Prostate gland (tissue), 2 donors: ENCODE measurements around the gene IL11. TPM values are rescaled to one million over a fixed set of nuclear protein-coding genes. Genes with fewer than 3 reads are reported as not detected.

Experiments
- DNase-seq: peaks from one replicate; pipeline ENCODE4 v3.0.0-alpha.2; 2019; ENCODE audit warnings: low spot score
- H3K27ac ChIP-seq, 2 donors: fragments of 200-600 bp; sonication (generic); 2 replicates each; pipeline ENCODE4 v1.5.1; 2017 to 2019
- H3K27me3 ChIP-seq: fragments of 200-600 bp; sonication (generic); replicated peaks from 2 replicates; pipeline ENCODE4 v1.5.1; 2019; ENCODE audit not compliant: insufficient read depth
- H3K36me3 ChIP-seq, 2 donors: fragments of 200-600 bp; sonication (generic); 1 replicate in 1 of 2; 2 replicates in 1 of 2; pipeline versions ENCODE4 v1.5.1 to v1.8.1; 2017 to 2019
- H3K4me1 ChIP-seq: fragments of 200-600 bp; sonication (generic); replicated peaks from 2 replicates; pipeline ENCODE4 v1.5.1; 2019
- H3K4me3 ChIP-seq, 2 donors: fragments of 200-600 bp; sonication (generic); 2 replicates each; pipeline ENCODE4 v1.5.1; 2017 to 2019
- H3K9me3 ChIP-seq: fragments of 200-600 bp; sonication (generic); 2 replicates; pipeline ENCODE4 v1.5.1; 2017
- CTCF ChIP-seq, 4 experiments: fragments of 200-600 bp in 2 of 4; fragments of 450-650 bp in 2 of 4; sonication (generic) in 2 of 4; IDR thresholded peaks; 1 replicate in 3 of 4; 2 replicates in 1 of 4; pipeline ENCODE4 v1.5.1; 2016 to 2019; ENCODE audit warnings: antibody characterized with exemption in 4 of 4, mild to moderate bottlenecking in 2 of 4, moderate library complexity in 2 of 4
- POLR2A ChIP-seq: fragments of 450-650 bp; IDR thresholded peaks from one replicate; pipeline ENCODE4 v1.6.1; 2016; ENCODE audit warnings: antibody characterized with exemption, mild to moderate bottlenecking
- POLR2AphosphoS5 ChIP-seq: sonication (generic); formaldehyde crosslinking; IDR thresholded peaks from one replicate; pipeline ENCODE4 v1.6.1; 2017; ENCODE audit warnings: antibody characterized with exemption
- WGBS: methylation state at CpG from one replicate; pipeline ENCODE4 v1.1.5; 2018; 5-methylcytosine and 5-hydroxymethylcytosine counted together
- intact Hi-C: fragments of 100-400 bp; cut with DNase I; formaldehyde crosslinking; loops from one replicate; pipeline ENCODE4 v1.14.2; 2022
- total RNA-seq, 2 donors: library from RNA; depleted of rRNA; stranded (reverse); fragments of >200 nt; gene quantifications; one replicate each; pipeline ENCODE4 v1.1.0, GENCODE V29; 2016

Gene IL11
- total RNA-seq, 2 donors from 2014 or later: 2.0 TPM; not detected in 1

GRCh38 chr19:55383279-55384130 is 13.2 kb upstream of the IL11 start:
- intact Hi-C loops: no loop called here
- peak; percentile 33 for DNase-seq
- 8% methylated on average over 44 of the region's 88 CpGs for WGBS

GRCh38 chr19:55382522-55383054 is 12.3 kb upstream of the IL11 start:
- no peak overlapping the region for H3K4me3 ChIP-seq
- intact Hi-C loops: no loop called here
- H3K9me3 ChIP-seq: no peaks in the 10 kb centered on the region
- peaks cover 18% of the 10 kb centered on the region for H3K4me1 ChIP-seq
- peaks cover 0 to under 1% of the 10 kb centered on the region in 2 donors for H3K36me3 ChIP-seq
- H3K27me3 ChIP-seq: no peaks in the 10 kb centered on the region
- no peak for TF ChIP-seq POLR2A
- no peak for DNase-seq
- H3K27ac ChIP-seq: no peak overlapping the region
- WGBS: 100% methylated on average over 3 of the region's 3 CpGs

More at GRCh38 chr19:55383279-55384130, 13.2 kb upstream of the IL11 start:
- Histone ChIP-seq H3K27ac (peak overlapping the region; percentile 93 to 96), H3K36me3 (peaks cover 0 to 5% of the 10 kb centered on the region in 2 donors), H3K4me3 (peak overlapping the region; percentile 74 to 78), H3K4me1 (peaks cover 27% of the 10 kb centered on the region), H3K9me3 (no peaks in the 10 kb centered on the region), H3K27me3 (no peaks in the 10 kb centered on the region)
- TF ChIP-seq POLR2A: no peak
- TF ChIP-seq POLR2AphosphoS5: no peak
- TF ChIP-seq CTCF (IDR thresholded peaks at IDR 0.05): peak in 2 of 4 experiments; percentile 18 to 59

- Histone ChIP-seq H3K36me3 (no peaks in the 10 kb centered on the region), H3K27me3 (no peaks in the 10 kb centered on the region), H3K27ac (no peak overlapping the region), H3K4me1 (peaks cover 13% of the 10 kb centered on the region), H3K4me3 (no peak overlapping the region), H3K9me3 (no peaks in the 10 kb centered on the region)
- 98% methylated on average over 5 of the region's 5 CpGs for WGBS
- no peak for TF ChIP-seq CTCF (IDR thresholded peaks at IDR 0.05)
- no peak for TF ChIP-seq POLR2AphosphoS5
- no peak for TF ChIP-seq POLR2A
- DNase-seq: no peak
- intact Hi-C loops: no loop called here
Measured at GRCh38 chr19:55382013-55382412, 11.8 kb upstream of the IL11 start.

GRCh38 chr19:55379174-55379573 is 8.9 kb upstream of the IL11 start:
- TF ChIP-seq POLR2A (no peak), POLR2AphosphoS5 (no peak), CTCF (IDR thresholded peaks at IDR 0.05) (no peak)
- WGBS: 65% methylated on average over 9 of the region's 11 CpGs
- Histone ChIP-seq H3K36me3 (no peaks in the 10 kb centered on the region), H3K4me1 (peaks cover 4% of the 10 kb centered on the region), H3K4me3 (no peak overlapping the region), H3K27ac (no peak overlapping the region), H3K27me3 (peaks cover 9% of the 10 kb centered on the region), H3K9me3 (no peaks in the 10 kb centered on the region)
- no peak for DNase-seq
- intact Hi-C loops: no loop called here

DNA sequence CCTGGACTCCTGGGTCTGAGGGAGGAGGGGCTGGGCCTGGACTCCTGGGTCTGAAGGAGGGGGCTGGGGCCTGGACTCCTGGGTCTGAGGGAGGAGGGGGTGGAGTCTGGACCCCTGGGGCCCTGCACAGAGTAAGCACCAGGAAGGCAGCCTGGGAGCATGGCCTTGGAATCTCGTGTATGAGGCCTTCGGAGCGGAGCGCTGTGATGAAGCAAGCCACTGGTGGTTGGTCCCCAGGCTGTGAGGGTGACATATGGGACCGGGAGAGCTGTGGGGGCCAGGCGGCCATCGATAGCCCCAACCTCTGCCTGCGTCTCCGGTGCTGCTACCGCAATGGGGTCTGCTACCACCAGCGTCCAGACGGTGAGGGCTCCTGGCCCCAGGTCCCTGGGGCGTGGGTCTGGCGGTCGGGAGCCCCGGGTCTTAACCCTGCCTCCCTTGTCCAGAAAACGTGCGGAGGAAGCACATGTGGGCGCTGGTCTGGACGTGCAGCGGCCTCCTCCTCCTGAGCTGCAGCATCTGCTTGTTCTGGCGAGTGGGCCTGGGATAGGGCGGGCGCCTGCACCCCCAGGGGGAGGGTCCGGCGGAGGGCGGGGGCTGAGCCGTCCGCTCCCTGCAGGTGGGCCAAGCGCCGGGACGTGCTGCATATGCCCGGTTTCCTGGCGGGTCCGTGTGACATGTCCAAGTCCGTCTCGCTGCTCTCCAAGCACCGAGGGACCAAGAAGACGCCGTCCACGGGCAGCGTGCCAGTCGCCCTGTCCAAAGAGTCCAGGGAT is 7.3 kb upstream of the IL11 start:
- Histone ChIP-seq H3K27ac (no peak overlapping the region), H3K36me3 (no peaks in the 10 kb centered on the region), H3K4me3 (no peak overlapping the region), H3K9me3 (no peaks in the 10 kb centered on the region), H3K4me1 (no peaks in the 10 kb centered on the region), H3K27me3 (peaks cover 21% of the 10 kb centered on the region)
- TF ChIP-seq POLR2AphosphoS5: no peak
- TF ChIP-seq POLR2A: no peak
- TF ChIP-seq CTCF (IDR thresholded peaks at IDR 0.05): no peak
- no peak for DNase-seq
- WGBS: 18% methylated on average over 36 of the region's 43 CpGs
- intact Hi-C loops: no loop called here
